Stimulated activated CD4-positive, alpha-beta T cell treated with anti-CD3 and anti-CD28 coated beads, TNF-alpha, amount 100 ng/mL, for 48 hours (primary cell): ENCODE results near the gene MAPK8.
"Not testable (repeated sequence)": the region's sequence is repeated elsewhere in the genome, so short reads cannot be mapped to it uniquely, and the experiment has no call there.

Experiments
- DNase-seq, 3 donors: peaks; one replicate each; pipeline ENCODE4 v3.0.0-alpha.2; 2020; ENCODE audit warnings: low read depth in 3 of 3

The MAPK8 gene

DNA sequence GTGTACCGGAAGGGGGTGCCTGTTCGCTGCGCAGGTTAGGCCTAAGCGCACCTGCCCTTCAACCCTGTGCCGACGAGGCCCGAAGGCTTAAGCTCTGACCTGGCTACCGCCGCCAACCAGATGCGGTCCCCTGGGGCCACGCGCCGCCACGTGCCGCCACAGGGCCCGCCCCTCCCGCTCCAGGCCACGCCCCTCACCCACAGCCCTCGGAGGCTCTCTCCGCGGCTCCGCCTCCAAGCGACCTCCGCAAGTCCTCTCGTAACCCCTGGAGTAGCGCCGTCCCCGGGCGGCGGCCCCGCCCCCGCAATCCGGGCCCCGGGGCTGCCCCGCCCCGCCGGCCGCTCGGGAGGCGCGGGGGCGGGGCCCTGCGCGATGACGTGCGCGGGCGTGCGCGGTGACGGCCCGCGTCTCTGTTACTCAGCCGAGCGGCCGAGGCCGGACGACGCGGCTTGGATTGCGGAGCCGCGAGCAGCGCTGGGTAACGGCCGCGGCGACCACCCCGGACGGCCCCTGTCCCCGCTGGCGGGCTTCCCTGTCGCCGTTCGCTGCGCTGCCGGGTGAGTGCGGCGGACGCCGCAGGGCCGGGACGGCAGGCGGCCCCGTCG lies at the start of gene MAPK8:
Gene MAPK8, plus strand, starts transcription at position 413 of the 605 bp plus-strand sequence. CDS start 94,984 bp downstream, outside the sequence.
- peak; percentile 80 to 88 (median 83) for DNase-seq

DNA sequence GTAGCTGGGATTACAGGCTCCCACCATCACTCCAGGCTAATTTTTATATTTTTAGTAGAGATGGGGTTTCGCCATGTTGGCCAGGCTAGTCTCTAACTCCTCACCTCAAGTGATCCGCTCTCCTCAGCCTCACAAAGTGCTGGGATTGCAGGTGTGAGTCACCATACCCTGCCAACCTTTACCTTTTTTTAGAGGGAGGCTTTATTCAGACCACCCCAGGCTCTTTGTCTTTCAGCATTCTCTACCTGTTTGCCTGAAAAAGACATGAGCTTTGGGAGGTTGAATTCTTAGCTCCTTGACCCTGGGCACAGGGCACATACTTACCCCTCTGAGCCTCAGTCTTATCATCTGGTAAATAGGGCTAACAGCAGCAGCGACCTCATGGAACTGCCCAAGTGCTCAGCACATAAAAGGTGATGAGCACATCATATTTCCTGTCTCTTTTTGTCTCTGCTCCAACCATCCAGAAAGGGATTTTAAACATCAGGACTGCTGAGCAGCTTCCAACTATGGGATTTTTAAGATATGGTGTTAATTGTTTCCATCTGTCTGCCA lies 49.0 kb upstream of the MAPK8 start:
- DNase-seq: no peak

DNA sequence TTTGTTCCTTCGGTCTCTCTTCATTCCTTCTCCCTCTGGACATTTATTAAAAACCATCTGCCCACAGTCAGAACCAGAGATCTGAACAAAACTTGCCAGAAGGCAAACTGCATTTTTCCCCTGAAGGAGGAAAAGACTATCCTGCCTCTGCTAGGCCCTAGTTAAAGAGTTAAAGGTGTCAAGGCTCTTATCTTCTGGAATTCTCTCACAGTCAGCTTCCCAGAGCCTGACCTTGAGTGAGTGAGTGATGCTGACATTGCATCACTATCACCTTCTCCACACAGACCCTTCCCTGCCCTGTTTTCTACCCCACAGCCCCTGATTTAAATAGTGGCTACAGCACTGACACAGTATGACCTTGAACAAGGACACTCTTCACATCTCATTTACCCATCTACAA lies 48.4 kb upstream of the MAPK8 start:
- DNase-seq: no peak

DNA sequence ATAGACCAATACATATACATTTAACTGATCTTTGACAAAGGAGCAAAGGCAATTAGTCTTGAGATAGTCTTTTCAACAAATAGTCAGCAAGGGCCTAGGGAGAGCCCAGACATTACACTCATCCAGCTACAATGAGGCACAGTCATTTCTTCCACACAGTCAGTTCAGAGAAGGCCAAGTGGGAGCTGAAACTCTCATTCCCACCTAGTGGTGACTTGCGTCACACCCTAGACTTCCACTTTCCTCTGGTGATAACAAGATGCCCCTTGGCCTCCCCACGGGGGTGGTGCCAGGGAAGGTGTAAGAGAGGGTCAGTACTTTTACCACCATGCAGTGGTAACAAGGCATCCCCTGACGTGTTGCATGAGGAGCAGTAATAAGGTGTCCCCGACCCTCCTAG lies 39.9 kb upstream of the MAPK8 start:
- no peak for DNase-seq

DNA sequence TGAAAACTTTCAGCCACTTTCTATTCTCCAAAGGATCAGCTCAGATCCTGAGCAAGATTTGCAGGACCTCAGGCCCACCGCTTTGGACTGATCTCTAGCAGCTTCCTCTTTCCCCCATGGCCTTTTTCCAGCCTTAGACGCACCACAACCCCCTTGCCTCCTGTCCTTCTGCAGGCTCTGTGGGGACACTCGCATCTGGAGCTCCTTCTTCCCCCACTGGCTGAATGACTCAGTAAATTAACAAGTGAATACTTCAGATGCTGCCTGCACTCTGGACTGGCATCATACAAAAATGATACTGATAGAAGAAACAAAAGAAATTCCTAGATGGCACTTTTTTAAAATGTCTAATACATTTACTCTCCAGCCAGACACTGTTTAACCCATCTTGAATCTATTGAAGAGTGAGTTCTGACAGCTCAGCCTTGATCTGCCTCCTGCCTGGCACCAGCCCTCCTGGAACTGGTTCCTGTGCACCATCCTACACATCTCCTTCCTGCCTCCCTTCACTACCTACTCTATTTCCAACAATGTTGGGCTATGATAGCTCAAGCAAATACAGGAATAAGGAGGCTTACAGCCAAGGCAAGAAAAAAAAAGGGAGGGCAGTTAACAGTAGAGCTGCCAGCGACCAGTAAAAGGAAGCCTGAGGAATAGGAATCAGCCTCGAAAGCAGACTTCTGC lies 35.3 kb upstream of the MAPK8 start:
- no peak for DNase-seq

DNA sequence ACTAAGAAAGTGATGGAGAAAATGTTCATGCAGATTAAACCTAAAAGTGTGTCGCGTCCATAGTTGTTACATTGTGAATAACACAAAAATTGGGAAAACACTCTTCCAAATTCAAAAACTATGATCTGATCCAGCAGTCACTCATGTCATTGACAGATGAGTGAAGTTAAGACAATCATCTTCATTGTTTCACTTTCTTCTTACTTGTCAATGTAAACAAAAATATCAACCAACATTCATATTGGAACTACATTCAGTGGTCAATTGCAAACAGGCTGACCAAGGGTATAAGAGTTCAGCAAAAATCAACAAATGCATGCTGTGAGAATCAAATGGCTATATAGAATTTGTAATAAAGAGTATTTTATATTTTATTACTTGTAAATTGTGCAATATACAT lies 33.8 kb upstream of the MAPK8 start:
- DNase-seq: no peak

DNA sequence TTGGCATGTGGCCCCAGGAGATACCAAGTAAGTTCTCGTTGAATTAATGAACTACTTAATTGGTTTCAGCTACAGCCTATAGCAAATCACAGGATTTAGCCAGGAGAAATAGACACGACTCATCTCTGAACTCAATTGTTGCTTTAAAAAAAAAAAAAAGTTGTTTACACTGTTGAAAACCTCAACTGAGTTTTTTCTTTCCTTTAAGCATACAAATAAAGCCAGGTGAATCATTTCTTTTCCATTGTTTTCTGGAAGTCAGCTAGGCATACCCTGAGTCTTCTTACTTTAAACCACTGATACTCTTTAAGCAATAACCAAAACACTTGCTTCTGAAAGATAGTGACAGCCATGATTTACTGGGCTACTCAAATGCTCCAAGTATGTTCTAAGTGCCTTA lies 32.7 kb upstream of the MAPK8 start:
- DNase-seq: no peak

DNA sequence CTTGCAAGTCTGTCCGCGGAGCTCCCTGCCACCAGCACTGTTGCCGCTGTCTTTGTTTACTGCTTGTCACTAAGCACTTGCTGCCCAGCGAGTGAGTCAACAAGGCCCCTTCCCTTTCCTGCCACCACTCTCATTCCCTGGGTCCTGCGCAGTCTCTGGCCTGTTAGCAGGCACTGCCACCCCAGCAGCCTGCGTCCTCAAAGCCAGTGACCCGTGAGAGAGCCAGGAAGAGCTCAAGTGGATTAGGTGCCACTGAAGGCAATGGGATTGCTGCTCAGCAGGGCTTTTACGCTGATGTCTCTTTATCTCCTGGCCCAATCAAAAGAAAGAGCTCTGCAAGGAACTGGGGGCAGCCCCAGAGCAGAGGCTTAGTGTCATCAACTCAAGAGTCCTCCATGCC lies 31.8 kb upstream of the MAPK8 start, which contains the start of gene FRMPD2:
Gene FRMPD2, minus strand, starts transcription at position 61 of the 400 bp plus-strand sequence. CDS start 129 bp downstream, outside the sequence.
- no peak for DNase-seq

DNA sequence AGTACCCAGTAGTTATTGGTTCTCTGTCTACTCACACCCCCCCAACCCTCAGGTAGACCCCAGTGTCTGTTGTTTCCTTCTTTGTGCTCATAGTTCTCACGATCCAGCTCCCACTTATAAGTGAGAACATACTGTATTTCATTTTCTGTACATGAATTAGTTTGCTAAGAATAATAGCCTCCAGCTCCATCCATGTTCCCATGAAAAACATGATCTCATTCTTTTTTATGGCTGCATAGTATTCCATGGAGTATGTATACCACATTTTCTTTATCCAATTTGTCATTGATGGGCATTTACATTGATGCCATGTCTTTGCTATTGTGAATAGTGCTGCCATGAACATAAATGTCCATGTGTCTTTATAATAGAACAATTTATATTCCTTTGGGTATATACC lies 29.4 kb upstream of the MAPK8 start:
- no peak for DNase-seq

DNA sequence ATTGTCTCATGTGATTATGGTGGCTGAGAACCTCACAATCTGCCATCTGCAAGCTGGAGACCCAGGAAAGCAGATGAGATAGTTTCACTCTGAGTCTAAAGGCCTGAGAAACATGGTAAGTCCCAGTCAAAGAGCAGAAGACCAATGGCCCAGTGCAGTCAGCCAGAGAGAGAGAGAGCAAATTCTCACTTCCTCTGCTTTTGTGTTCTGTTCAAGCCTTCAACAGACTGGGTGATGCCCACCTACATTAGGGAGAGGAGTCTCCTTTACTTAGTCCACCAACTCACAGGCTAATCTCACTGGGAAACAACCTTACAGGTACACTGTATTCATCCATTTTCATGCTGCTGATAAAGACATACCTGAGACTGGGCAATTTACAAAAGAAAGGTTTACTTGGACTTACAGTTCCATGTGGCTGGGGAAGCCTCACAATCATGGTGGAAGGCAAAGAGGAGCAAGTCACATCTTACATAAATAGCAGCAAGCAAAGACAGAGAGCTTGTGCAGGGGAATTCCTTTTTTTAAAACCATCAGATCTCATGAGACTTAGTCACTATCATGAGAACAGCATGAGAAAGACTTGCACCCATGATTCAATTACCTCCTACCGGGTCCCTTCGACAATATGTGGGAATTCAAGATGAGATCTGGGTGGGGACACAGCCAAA lies 27.3 kb upstream of the MAPK8 start:
- DNase-seq: no peak

DNA sequence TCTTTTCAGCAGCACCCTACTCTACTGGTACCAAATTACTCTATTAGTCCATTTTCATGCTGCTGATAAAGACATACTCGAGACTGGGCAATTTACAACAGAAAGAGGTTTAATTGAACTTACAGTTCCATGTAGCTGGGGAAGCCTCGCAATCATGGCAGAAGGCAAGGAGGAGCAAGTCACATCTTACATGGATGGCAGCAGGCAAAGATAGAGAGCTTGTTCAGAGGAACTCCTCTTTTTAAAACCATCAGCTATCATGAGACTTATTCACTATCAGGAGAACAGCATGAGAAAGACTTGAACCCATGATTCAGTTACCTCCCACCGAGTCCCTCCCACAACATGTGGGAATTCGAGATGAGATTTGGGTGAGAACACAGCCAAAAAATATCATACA lies 24.8 kb upstream of the MAPK8 start:
- not testable (repeated sequence) for DNase-seq

DNA sequence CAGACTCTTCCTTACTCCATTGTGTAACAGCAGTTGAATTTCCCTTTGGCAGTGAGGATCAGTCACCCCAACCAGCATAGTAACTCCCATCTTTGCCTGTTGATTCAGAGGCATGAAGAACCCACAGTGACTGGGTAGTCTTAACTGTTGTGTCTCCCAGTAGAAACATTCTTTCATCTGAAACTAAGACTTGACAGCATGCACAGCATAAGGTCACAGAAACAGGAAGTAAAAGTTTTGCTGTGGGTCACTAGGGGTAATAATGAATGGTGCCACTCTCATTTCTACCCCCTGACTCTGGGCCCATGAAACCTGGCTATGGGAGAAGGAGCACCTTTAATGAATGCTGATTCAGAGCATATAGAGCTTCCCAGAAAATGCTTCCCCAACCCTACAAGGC lies 23.6 kb upstream of the MAPK8 start:
- no peak for DNase-seq

DNA sequence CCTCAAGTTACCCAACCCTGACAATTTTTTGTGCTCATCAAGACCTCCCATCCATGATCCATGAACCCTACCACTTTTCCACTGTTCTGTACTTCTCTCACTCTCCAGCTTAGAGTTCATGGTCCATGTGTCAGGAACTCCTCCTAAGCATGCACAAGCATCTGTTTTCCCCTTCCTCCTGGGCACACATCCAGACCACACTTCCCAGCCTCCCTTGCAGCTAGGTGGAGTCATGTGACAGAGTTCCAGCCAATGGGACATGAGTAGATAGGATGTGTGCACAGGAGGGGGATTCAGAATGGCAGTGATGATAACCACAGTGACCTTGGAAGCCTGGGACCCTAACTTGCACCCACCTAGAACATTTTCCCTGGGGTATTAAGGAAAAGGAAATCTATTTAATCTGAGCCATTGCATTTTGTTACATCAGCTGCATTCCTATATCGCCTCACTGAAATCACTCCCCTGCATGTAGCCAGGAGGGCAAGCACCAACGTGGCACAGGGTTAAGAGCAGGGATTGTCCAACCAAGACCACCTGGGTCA lies 22.4 kb upstream of the MAPK8 start:
- DNase-seq: no peak

DNA sequence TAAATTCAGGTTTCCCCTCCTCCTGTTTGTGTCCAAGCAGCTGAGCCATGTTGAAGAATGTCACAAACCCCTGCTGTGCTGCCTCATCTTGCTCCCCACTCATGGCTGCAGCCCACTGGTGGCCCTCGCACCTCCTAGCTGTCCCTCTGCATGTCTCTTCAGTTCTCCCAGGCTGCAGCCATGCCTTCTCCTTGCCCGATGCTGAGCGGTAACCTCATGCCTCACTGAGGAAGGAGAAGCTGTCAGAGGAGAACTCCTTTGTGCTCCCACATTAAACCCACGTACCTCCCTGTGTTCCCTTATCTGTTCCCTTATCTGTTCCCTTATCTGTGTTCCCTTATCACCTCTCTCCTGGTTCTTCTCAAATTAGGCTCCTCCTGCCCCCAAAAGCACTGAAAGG lies 21.7 kb upstream of the MAPK8 start:
- DNase-seq: no peak

DNA sequence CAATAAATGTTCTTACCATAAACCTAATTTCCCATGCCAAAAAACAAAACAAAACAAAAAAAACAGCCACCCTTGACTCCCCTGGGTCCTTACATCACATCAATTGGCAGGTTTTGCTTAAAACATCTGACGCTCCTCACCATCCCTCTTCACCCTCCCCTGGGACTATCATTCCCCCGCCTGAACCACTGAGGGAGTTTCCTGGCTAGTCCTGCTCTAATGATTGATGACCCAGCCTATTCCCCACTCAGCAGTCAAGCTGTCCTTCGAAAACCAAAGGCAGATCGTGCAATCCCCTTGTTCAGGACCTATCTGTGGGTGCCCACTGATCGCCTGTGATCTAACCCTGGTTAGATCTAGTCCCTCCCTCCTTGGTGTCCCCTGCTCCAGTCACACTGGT lies 20.8 kb upstream of the MAPK8 start:
- DNase-seq: no peak

DNA sequence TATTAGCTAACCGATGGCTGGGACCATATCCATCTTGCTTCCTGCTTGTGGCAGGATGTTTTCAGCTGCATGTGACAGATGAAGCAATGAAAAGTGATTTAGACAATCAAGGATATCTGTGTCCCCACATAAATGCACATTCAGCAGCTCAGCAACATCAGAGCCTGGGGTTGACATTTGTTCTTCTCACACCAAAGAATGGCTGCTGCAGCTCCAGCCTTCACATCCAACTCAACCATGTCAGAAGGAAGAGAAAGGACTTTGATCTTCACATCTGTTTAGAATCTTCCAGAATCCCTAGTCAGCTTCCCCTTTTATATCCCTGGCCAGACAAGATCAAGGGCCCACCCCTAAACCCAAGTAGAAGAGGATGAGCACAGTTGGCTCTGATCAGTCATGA lies 20.1 kb upstream of the MAPK8 start:
- no peak for DNase-seq

DNA sequence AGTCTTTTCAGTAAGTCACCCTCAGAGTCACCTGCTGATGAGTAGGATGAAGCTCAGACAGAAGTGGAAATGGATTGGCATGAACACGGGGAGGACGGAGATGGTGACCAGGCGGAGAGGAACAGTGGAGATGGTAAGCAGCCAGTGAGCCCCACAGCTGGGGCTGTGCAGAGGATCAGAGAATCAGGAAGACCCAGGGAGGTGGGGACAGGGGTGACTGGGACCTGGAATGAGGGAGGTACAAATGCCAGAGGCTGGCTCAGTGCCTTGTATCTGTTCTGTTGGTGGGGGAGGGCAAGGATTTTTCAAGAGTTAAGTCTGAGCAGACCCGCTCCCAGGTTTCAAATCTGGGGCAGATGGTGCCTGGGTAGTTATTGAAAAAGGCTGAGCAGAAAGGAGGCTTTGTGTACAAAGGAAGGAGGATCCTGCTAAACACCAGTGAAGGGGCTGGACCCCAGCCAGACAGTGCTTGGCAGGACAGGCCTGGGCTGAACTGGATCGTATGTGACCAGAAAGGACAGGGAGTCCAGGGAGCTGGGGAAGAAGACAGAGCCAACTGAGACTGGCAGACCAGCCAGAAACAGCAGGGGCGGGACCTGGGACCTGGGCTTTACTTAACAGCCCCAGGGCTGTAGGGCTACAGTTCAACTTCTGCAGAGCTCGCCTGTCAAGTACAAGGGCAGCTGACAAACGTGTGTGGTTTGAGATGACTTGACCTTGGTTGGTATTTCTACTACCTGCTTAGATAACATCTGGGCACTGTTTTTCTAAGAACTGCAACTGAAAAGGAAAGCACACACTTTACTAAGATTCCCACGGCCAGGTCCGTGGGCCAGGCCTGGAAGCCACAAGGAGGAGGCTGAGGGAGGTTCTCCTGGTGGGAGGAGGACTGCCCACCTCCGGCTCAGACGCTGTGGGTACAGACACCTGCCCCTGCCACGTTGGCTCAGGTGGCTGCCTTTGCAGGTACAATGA lies 18.8 kb upstream of the MAPK8 start:
- DNase-seq: no peak

DNA sequence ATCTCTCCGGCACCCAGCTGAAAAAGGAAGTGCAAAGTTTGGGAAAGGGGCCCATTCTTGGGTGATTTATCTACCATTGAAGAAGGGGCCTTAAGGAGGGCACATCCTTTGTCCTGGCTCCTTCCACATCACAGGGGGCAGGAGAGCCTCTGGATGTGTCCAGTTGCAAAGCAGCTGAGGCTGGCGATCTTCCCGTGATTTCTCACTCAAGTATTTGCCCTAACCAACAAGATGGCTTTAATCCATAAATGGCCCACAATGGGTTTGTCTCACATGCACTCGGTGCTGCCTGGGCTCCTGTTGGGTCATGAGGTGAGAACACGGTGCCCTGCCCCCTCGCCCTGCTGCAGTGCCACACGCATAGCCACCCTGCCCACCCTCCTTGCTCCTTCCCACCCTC lies 17.8 kb upstream of the MAPK8 start:
- DNase-seq: no peak

DNA sequence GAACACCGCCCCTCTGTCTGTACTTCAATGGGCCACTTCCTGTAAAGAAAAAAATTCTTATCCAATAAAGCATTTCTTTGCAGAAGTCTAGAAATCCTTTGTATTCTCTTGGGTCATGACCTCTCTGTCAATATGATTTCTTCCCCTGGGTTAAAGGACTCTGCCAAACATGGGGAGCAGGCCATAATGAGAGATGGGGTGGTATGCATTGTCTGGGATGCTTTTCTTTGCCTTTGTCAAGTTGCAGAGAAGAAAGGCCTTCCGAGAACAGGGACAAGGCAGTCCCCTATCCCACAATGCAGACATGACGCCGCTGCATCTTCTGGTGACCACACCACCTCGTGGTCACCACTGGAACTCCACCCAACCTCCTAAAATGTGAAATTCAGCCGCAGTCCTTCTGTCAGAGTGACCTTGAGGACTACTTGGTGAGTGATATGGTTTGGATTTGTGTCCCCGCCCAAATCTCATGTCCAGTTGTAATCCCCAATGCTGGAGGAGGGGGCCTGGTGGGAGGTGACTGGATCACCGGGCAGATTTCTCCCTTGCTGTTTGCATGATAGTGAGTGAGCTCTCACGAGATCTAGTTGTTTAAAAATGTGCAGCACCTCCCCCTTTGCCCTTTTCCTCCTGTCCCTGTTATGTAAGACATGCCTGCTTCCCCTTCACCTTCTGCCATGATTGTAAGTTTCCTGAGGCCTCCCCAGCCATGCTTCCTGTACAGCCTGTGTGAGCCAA lies 16.8 kb upstream of the MAPK8 start:
- DNase-seq: peak in 2 of 3 donors; percentile 15 to 32

DNA sequence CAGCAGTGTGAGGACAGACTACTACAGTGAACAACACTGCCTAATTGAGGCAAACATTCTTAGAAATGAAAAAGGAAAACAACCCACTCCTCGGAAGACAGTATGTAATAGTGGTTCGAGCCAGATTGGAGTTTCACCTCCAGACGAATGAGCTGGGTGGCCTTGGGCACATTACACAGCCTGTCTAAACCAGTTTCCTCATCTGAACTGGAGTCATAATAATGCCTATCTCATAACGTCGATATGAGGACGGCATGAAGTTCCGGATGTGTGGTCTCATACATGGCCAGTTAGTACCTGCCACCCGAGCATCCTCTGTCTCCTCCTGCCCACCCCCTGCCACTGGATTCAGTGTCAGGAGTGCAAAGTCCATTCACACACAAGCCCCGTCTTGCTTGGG lies 16.2 kb upstream of the MAPK8 start:
- DNase-seq: no peak

DNA sequence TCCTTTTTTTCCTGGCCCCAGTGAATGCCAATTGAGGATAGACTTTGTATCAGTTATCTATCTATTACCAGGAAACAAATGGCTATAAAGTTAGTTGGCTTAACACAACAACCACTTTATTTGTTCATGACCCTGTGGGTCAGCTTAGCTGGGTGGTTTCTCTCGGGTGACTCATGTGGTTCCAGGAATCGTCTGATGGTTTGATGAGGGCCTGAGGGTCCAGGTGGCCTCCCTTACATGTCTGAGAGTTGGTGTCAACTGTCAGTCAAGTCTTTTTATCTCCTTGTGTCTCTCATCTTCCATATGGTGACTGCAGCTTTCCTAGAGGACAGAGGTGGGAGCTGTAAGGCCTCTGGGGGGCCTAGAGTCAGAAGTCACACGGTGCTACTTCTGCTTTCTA lies 15.3 kb upstream of the MAPK8 start:
- no peak for DNase-seq
